CD14-positive monocyte (primary cell): Measurements from ENCODE around the gene C9orf43. TPM values are rescaled to one million over a fixed set of nuclear protein-coding genes. Genes with fewer than 3 reads are reported as not detected.

ENCODE experiments used
- DNase-seq, 3 donors: peaks; one replicate each; pipeline ENCODE4 v3.0.0-alpha.2; 2011 to 2022
- H2AFZ ChIP-seq: 2 replicates; pipeline ENCODE4 v1.6.0; 2012; ENCODE audit warnings: mild to moderate bottlenecking, low read depth, low read length, inconsistent platforms; ENCODE audit not compliant: insufficient read depth, poor library complexity, severe bottlenecking
- H3K27ac ChIP-seq, 2 donors: 1 replicate in 1 of 2; 2 replicates in 1 of 2; pipeline ENCODE4 v1.5.1; 2012 to 2013; ENCODE audit warnings: low read length in 2 of 2, control low read depth in 1 of 2, inconsistent platforms in 1 of 2, low read depth in 1 of 2, mild to moderate bottlenecking in 1 of 2
- H3K27me3 ChIP-seq, 2 donors: one replicate each; pipeline versions ENCODE4 v1.6.0 to v1.6.1; 2011 to 2013; ENCODE audit warnings: low read length in 2 of 2; ENCODE audit not compliant: control insufficient read depth in 2 of 2, insufficient read depth in 2 of 2
- H3K36me3 ChIP-seq, 2 donors: replicated peaks in 1 of 2; 1 replicate in 1 of 2; 2 replicates in 1 of 2; pipeline versions ENCODE4 v1.5.1 to v1.6.1; 2012 to 2013; ENCODE audit warnings: low read length in 2 of 2, control low read depth in 1 of 2, inconsistent platforms in 1 of 2, mild to moderate bottlenecking in 1 of 2; ENCODE audit not compliant: insufficient read depth in 2 of 2, control insufficient read depth in 1 of 2
- H3K4me1 ChIP-seq, 2 donors: 1 replicate in 1 of 2; 2 replicates in 1 of 2; pipeline versions ENCODE4 v1.5.1 to v1.6.1; 2012 to 2013; ENCODE audit warnings: low read length in 2 of 2, control low read depth in 1 of 2, inconsistent platforms in 1 of 2, mild to moderate bottlenecking in 1 of 2, moderate library complexity in 1 of 2; ENCODE audit not compliant: insufficient read depth in 2 of 2, control insufficient read depth in 1 of 2
- H3K4me2 ChIP-seq: replicated peaks from 2 replicates; pipeline ENCODE3; 2012; ENCODE audit warnings: low read length, moderate library complexity, mild to moderate bottlenecking; ENCODE audit not compliant: poor library complexity, severe bottlenecking; ENCODE audit errors: extremely low read depth
- H3K4me3 ChIP-seq, 3 experiments: fragments of 200-600 bp in 1 of 3; sonication (generic) in 1 of 3; replicated peaks in 1 of 3; 1 replicate in 2 of 3; 2 replicates in 1 of 3; pipeline ENCODE4 v1.5.1; 2011 to 2013; ENCODE audit warnings: low read length in 3 of 3, mild to moderate bottlenecking in 3 of 3, control low read depth in 2 of 3, low read depth in 2 of 3, inconsistent platforms in 1 of 3, moderate library complexity in 1 of 3
- H3K79me2 ChIP-seq: 2 replicates; pipeline ENCODE4 v1.6.0; 2012; ENCODE audit warnings: mild to moderate bottlenecking, control low read depth, inconsistent platforms, low read length, moderate library complexity; ENCODE audit not compliant: insufficient read depth
- H3K9ac ChIP-seq: 2 replicates; pipeline ENCODE4 v1.6.0; 2017; ENCODE audit warnings: low read length, mild to moderate bottlenecking; ENCODE audit not compliant: insufficient read depth, poor library complexity, severe bottlenecking
- H3K9me3 ChIP-seq, 2 donors: replicated peaks in 1 of 2; 1 replicate in 1 of 2; 2 replicates in 1 of 2; pipeline versions ENCODE4 v1.5.1 to v1.6.1; 2012 to 2013; ENCODE audit warnings: low read length in 2 of 2, control low read depth in 1 of 2; ENCODE audit not compliant: control insufficient read depth in 1 of 2, insufficient read depth in 1 of 2
- H4K20me1 ChIP-seq: 2 replicates; pipeline ENCODE4 v1.6.0; 2012; ENCODE audit warnings: mild to moderate bottlenecking, low read length, control low read depth, moderate library complexity; ENCODE audit not compliant: insufficient read depth
- H3K27ac Mint-ChIP-seq, 7 donors: one replicate each; pipeline ENCODE4 v1.8.0; 2020; ENCODE audit warnings: mild to moderate bottlenecking in 7 of 7, mixed read lengths in 7 of 7, moderate library complexity in 6 of 7, inconsistent platforms in 2 of 7
- H3K27me3 Mint-ChIP-seq, 3 donors: one replicate each; pipeline ENCODE4 v1.8.0; 2021 to 2022; ENCODE audit warnings: low read depth in 3 of 3, mild to moderate bottlenecking in 3 of 3, mixed read lengths in 3 of 3, moderate library complexity in 3 of 3, inconsistent platforms in 1 of 3
- H3K36me3 Mint-ChIP-seq, 2 donors: one replicate each; pipeline ENCODE4 v1.8.0; 2020; ENCODE audit warnings: mixed read lengths in 2 of 2, inconsistent platforms in 1 of 2, mild to moderate bottlenecking in 1 of 2
- H3K4me1 Mint-ChIP-seq: one replicate; pipeline ENCODE4 v1.8.0; 2020; ENCODE audit warnings: mild to moderate bottlenecking, mixed read lengths
- H3K4me3 Mint-ChIP-seq, 2 donors: one replicate each; pipeline ENCODE4 v1.8.0; 2020; ENCODE audit warnings: mild to moderate bottlenecking in 2 of 2, mixed read lengths in 2 of 2, moderate library complexity in 1 of 2
- H3K9me3 Mint-ChIP-seq, 7 donors: one replicate each; pipeline ENCODE4 v1.8.0; 2020 to 2022; ENCODE audit warnings: mixed read lengths in 7 of 7, mild to moderate bottlenecking in 6 of 7, moderate library complexity in 6 of 7, inconsistent platforms in 2 of 7
- CTCF ChIP-seq: fragments of 200-600 bp; IDR thresholded peaks from one replicate; pipeline ENCODE4 v1.8.0; 2022; ENCODE audit warnings: antibody characterized with exemption, mild to moderate bottlenecking
- WGBS: methylation state at CpG from one replicate; pipeline ENCODE4 v1.1.5; 2013; ENCODE audit warnings: missing lambda C conversion rate; ENCODE audit not compliant: insufficient coverage; 5-methylcytosine and 5-hydroxymethylcytosine counted together
- intact Hi-C, 2 donors: fragments of 100-400 bp; cut with micrococcal nuclease; formaldehyde crosslinking; loops; one replicate each; pipeline versions ENCODE4 v1.15.0 to v1.15.1; 2023
- polyA plus RNA-seq, 3 donors: library from polyadenylated mRNA; depleted of rRNA in 1 of 3; unstranded in 2 of 3; stranded (reverse) in 1 of 3; fragments of 300-500 nt in 2 of 3; fragments of >200 nt in 1 of 3; fragmentation: Illumina TruSeq in 2 of 3; gene quantifications; 1 replicate in 2 of 3; 2 replicates in 1 of 3; pipeline ENCODE4 v1.2.3, GENCODE V29; 2012 to 2021

The C9orf43 gene
- polyA plus RNA-seq, 3 donors, result 0.17 TPM; not detected in 2

GRCh38 chr9:113464286-113464660 lies 53.7 kb downstream of the C9orf43 start:
- H4K20me1 ChIP-seq, result no peaks in the 10 kb centered on the region
- H3K27me3 Mint-ChIP-seq, result peaks cover 0 to 3% (median 0%) of the 10 kb centered on the region in 3 donors
- intact Hi-C loops, result no loop called here
- no peaks in the 10 kb centered on the region for H3K36me3 Mint-ChIP-seq
- DNase-seq, result no peak
- H3K79me2 ChIP-seq, result no peaks in the 10 kb centered on the region
- no peak overlapping the region for H3K27ac ChIP-seq
- WGBS, result no CpG with 5 or more reads among the region's 1 CpG
- no peaks in the 10 kb centered on the region for H3K9me3 ChIP-seq
- no peak overlapping the region for H3K4me3 ChIP-seq
- TF ChIP-seq CTCF, result no peak
- no peak overlapping the region for H2AFZ ChIP-seq
- no peaks in the 10 kb centered on the region for H3K27me3 ChIP-seq
- H3K9ac ChIP-seq, result no peak overlapping the region
- H3K27ac Mint-ChIP-seq, result no peak overlapping the region
- no peaks in the 10 kb centered on the region for H3K36me3 ChIP-seq
- peaks cover 0 to 6% (median 3%) of the 10 kb centered on the region in 7 donors for H3K9me3 Mint-ChIP-seq
- H3K4me3 Mint-ChIP-seq, result no peak overlapping the region
- H3K4me1 Mint-ChIP-seq, result no peaks in the 10 kb centered on the region
- no peaks in the 10 kb centered on the region for H3K4me1 ChIP-seq
- H3K4me2 ChIP-seq, result no peak overlapping the region

DNA sequence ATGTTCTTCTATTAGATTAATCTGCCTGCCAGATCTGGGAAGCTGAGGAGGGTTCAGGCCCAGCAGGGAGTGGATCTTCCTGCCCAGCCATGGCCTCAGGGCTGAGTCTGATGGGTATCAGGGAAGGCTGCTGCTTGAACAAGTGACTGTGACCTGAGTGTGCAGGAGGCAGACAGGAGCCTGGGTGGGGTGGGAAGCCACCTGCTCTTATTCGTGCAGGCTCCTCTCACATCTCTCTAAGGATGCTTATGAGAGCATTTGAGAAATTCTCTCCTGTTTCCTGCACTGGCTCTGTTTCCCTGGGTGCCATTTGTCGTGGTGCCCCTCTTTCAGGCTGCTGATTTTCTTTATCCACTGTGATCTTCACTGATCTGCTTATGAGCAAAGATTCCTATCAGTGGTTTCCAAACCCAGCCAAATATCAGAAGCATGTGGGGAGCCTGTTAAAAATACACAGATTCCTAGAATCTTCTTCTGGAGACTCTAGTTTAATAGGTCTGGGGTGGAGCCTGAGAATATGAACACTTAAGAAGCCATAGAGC lies 55.1 kb downstream of the C9orf43 start:
- Histone ChIP-seq H2AFZ (no peak overlapping the region), H4K20me1 (no peaks in the 10 kb centered on the region), H3K4me2 (no peak overlapping the region), H3K79me2 (no peaks in the 10 kb centered on the region), H3K9me3 (no peaks in the 10 kb centered on the region), H3K9ac (no peak overlapping the region), H3K4me1 (no peaks in the 10 kb centered on the region), H3K27ac (no peak overlapping the region), H3K27me3 (no peaks in the 10 kb centered on the region), H3K4me3 (no peak overlapping the region), H3K36me3 (no peaks in the 10 kb centered on the region)
- no peaks in the 10 kb centered on the region for H3K36me3 Mint-ChIP-seq
- intact Hi-C loops, result no loop called here
- peaks cover 0 to 6% (median 3%) of the 10 kb centered on the region in 7 donors for H3K9me3 Mint-ChIP-seq
- DNase-seq, result no peak
- no peak overlapping the region for H3K4me3 Mint-ChIP-seq
- no peaks in the 10 kb centered on the region for H3K4me1 Mint-ChIP-seq
- no peak for TF ChIP-seq CTCF
- no peak overlapping the region for H3K27ac Mint-ChIP-seq
- H3K27me3 Mint-ChIP-seq, result peaks cover 0 to 3% (median 0%) of the 10 kb centered on the region in 3 donors
- 100% methylated on average over 1 of the region's 2 CpGs for WGBS
